HG02885 (cell line): ENCODE measurements around the gene BST1.
A peak's percentile ranks its signal among the peaks of the same experiment; 100 is the strongest.

Source experiments
- ATAC-seq: cut with Tn5 transposase; IDR thresholded peaks from one replicate; pipeline ENCODE4 v1.9.1; 2021; ENCODE audit warnings: mild to moderate bottlenecking; ENCODE audit not compliant: unreplicated experiment, poor library complexity

Gene BST1, protein sequence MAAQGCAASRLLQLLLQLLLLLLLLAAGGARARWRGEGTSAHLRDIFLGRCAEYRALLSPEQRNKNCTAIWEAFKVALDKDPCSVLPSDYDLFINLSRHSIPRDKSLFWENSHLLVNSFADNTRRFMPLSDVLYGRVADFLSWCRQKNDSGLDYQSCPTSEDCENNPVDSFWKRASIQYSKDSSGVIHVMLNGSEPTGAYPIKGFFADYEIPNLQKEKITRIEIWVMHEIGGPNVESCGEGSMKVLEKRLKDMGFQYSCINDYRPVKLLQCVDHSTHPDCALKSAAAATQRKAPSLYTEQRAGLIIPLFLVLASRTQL

DNA sequence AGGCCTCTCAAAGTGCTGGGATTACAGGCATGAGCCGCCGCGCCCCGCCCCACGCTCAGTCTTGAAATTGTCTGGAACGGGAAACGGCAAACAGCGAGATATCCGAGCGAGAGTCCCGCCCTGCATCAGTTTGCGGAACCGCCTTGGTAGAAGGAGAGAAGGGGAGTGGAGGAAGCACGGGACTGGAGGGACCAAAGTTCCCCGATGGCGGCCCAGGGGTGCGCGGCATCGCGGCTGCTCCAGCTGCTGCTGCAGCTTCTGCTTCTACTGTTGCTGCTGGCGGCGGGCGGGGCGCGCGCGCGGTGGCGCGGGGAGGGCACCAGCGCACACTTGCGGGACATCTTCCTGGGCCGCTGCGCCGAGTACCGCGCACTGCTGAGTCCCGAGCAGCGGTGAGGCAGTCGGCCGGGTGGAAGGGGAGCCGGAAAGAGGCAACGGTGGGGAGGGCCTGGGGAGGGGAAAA lies at the start of gene BST1:
BST1 (plus strand) TSS at position 125 of the 463 bp plus-strand sequence; CDS start at position 205, 80 bp downstream.
- peak; percentile 72 for ATAC-seq

DNA sequence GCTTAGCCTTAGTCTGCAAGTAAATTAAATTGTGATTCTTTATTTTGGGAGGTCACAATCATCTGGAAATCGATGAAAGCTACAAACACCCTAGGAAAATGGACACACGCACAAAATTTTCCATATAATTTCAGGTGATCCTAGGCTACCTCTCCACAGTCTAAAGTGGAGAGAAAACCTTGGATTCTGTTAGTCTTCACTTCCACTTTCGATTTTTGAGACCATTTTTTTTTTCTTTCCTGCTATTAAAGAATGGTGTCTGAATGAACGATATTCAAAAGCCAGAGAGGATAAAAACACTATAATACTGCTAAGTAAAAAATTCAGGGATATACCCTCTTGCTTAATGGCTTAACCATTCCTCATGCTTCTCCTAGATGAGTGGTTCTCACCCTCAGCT lies 49.4 kb upstream of the BST1 start:
- no peak for ATAC-seq

DNA sequence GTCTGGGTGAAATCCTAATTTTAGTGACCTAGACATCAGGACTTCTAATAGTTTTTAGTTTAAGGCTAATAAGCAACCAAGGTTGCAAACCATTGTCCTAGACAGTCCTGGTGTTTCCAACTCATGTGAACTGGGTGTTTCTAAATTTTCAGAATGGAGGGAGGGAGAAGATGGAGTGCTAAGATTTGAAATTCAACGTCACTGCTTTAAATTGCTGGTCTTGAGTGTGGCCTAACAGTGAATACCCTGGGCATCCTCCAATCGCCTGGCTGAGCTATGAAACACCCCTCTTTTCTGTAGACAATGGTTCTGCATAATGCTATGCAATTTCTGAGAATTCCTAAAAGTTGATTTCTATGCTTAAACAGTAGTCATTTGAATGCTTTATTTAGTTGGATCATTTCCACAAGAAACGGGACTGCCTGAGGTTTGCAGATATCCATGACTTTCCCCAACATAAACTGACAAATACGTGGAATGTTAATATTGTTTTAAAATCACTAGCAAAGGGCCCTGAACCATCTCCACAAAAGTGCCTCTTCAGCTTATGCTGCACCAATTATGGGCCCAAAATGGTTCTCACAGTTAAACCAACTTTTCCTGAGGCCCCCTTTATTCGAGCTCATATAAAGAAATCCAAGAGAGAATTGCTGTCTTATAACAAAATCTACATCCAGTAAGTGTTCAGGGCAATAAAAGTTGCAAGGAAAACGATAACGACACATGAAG lies 48.8 kb upstream of the BST1 start:
- peak; percentile 27 for ATAC-seq

DNA sequence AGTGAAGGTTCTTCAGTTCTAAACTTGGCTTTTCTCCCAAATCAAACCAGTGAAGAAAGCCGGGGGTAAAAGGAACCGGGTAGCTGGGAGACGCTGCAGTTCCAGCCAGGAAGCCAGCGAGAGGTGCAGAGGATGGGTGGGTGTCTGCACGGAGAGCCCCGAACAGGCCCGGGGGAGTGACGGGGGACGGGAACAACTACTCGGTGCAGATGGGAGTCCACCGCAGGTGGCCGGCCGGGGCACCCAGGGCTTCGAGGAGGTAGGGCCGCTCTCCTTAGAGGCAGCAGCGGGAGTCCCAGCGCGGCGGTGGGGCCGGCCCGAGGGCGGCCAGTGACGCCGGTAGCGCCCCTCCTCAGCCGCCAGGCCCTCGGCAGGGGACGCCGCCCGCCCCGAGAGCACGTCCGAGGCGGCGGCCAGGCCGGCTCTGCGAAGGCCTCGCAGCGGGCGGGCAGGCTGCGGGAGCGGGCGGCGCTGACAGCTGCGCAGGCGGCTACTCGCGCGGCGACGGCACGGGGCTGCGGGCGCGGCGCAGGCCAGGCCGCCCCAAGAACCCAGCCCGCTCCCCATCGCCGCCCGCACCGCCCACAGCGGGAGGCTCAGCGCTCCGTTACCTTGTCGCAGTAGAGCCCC lies 48.2 kb upstream of the BST1 start:
- peak; percentile 52 for ATAC-seq

DNA sequence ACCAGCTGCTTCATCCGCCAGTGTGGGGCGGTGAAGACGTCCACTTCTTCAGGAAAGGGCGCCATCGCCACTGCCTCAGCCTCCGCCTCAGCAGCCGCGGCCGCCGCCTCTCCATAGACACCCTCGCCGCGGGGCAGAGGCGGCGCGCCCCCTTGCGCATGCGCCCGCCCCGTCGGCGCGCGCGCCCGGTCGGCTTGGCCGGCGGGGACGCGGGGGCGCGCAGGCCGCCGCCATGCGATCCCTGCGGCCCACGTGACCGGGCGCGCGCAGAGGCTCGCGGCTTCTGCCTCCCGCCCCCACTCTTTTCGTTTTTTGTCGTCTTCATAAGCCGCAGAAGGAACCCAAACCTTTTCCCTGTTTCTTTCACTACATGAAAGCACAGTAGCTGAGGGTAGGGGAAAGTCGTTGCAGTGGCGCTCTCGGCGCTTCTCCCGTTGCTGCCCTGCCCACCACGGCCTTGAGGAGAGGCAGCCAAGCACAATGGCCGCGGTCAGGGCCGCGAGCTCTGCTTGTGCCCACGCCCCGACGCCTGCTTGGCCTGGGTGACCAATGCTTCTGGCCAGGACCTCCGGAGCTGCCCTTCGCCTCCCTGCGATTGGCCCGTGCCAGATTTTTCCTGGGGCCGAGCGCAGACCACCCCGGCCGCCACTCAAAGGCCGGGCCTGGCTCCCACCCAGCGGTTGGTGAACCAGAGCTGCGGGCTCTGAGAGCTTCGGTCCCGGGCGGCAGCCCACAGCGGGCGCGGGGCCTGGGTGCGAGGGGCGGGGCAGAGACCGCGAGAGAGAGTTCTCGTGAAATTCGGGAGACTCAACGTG lies 47.4 kb upstream of the BST1 start, which contains the start of gene FBXL5:
FBXL5 (minus strand) TSS at position 135 of the 815 bp plus-strand sequence; CDS start at position 65, 70 bp downstream.
- peak; percentile 72 for ATAC-seq

DNA sequence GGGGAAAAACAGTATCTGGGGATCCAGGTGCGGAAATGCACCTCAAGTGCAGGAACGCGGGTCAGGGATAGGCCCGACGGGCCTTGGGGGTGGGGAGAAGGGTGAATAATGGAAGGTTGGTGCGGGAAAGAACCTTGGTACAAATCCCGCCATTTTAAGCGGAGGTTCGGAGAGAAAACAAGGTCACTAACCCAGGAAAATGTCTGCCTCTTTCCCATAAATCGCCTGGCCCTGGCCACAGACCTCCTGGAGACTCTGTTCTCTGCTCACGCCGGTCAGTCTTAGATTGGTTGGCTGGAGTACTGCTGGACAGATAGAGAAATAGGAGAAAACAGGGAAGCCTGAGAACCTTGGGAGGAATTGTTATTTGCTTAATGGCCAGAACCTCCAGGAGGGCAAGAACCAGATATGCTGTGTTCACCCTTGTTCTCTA lies 46.8 kb upstream of the BST1 start:
- ATAC-seq = no peak

DNA sequence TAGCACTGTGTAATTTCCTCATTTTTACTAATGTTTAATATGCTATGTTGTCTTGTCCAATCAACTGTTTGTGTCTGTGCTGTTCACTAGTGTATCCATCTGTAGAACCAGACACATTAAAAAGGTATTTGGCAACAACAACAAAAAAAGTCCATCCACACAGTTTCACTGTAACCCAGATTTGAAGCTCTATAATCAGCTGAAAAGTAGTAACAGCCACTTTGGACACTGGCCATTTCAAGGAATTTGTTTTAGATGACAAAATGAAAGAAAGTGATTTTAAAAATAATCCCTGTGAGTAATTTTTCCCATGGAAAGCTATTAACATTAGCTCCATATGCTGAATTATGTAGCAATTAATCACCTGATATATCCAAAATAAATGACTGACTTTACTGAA lies 45.5 kb upstream of the BST1 start:
- no peak for ATAC-seq

DNA sequence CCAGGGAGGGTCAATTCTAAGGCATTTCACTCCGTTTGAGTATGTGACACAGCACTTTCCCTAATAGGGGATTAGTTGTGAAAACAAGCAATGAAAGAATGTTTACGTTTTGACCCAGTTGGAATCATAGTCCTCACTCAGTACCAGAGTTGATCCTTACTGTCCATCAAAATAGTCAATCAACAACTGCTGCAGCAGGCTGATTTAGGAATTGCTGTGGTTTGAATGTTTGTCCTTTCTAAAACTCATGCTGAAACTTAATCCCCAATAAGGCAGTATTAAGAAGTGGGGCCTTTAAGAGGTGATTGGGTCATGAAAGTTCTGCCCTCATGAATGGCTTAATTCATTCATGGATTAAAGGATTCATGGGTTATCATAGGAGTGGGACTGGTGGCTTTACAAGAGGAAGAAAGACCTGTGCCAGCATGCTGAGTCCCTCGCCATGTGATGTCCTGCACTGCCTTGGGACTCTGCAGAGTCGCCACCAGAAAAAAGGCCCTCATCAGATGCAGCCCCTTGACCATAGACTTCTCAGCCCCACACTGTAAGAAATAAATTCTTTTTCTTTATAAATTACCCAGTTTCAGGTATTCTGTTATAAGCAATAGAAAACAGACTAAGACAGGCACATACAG lies 44.6 kb upstream of the BST1 start:
- ATAC-seq = no peak

DNA sequence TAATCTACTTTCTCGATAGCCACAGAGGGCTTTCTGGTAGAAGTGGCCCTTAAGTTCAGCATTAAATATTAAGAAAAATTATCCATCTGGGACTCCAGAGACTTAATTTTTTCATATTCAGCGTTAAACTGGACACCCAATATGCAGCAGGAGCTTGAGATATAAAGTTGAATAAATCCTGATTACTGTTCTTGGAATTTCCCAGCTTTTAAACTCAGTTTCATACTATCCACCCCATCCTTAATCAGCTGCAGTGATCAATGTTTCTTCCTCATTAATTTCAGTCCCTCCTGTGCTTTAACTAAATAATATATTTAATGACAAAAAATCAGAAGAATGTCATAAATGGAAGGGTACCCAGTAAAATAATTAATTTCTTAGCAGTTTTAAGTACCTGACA lies 44.1 kb upstream of the BST1 start:
- ATAC-seq = no peak

DNA sequence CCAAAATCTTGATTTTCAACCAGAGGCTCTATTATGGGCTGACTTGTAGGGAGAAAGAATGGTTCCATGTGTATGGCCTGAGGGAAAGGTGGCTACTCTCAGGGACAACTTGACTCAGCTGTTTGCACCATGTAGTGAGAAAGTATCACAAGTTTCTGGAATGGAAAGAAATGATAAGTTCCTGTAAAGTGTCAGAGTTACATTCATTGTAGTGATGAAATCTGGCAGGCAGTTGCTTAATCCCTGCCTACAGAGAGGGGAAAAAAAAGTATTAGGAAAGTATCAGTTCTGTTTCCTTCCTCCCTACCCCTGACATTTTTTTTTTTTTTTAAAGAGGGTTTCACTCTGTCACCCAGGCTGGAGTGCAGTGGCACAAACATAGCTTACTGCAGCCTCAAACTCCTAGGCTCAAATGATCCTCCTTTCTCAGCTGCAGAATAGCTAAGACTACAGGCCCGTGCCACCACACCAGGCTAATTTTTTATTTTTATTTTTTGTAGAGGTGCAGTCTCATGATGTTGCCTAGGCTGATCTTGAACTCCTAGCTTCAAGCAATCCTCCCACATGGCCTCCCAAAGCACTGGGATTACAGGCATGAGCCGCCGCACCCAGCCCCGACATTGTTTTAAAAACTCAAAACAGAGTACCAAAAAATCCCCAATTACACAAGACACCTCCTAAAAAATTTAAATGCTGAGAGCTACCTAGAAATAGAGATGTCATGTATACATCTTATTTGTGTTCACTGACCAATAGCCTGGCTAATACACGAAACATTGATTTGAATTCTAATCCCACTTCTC lies 42.9 kb upstream of the BST1 start:
- no peak for ATAC-seq

DNA sequence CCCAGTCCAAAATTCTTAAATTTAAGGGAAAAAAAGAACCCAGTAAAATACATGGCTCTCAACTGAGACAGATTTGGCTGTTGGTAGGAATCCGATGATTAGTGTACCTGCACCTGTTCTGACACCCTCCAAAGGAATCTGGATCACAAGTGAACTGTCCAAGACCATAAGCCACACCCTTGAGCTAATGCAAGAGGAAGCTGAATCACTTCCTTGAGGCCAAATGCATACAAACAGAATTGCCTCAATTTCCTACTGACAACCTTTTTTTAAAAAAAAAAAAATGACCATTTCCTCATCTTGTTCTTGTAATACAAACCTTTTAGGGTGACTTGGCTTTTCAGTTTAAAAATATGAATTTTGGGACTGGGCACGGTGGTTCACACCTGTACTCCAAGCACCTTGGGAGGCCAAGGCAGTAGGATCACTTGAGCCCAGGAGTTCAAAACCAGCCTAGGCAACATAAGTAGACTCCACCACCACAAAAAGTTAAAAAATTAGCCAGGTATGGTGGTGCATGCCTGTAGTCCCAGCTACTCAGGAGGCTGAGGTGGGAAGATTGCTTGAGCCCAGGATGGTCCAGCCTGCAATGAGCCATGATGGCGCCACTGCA lies 37.0 kb upstream of the BST1 start:
- no peak for ATAC-seq

DNA sequence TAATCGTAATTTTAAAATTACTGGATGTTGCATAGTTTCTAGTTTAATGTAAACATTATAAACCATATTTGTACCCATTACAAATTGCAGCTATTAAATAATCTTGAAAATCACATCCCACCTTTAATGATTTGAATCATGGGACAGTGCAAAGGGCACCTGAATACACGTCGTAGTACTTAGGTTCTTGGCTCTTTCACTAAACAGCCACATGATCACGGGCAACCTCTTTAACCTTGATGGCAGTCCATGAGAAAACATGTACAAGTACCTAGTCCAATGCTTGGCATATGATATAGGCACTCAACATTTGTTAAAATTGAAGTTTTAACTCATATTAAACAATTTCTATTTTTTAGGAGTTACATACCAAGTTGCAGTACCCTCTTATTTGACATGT lies 35.9 kb upstream of the BST1 start:
- ATAC-seq = no peak

DNA sequence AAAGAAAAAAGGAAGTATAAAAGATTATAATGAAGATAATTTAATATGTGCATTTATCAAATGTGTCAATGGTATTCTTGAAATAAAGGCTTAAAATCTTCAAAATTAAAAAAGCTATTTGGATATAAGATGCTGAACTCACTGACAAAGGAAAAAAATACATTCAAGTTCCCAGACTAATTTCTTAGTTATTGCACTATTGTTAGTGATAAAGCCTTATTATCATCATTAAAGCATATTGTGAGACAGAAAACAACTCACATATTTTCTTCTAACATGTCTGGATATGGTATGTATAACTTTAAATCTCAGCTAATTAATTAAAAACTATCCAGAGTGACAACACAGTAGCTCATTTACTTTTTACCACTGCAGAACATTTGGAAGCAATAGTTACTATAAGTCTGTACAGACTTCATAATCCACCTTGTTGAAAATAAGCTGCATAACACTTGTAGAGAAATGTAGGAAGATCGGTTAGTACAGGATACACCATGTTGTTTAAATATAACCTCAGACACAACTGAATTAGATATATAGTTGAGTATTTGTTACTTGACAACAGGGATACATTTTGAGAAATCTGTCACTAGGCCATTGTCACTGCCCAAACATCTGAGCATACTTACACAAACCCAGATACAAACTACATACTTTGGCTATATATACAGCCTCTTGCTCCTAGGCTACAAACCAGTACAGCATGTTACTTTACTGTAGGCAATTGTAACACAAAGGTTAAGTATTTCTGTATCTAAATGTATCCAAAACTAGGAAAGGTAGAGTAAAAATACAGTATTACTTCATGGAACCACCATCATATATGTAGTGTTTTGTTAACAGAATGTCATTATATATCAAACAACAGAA lies 34.1 kb upstream of the BST1 start:
- no peak for ATAC-seq

DNA sequence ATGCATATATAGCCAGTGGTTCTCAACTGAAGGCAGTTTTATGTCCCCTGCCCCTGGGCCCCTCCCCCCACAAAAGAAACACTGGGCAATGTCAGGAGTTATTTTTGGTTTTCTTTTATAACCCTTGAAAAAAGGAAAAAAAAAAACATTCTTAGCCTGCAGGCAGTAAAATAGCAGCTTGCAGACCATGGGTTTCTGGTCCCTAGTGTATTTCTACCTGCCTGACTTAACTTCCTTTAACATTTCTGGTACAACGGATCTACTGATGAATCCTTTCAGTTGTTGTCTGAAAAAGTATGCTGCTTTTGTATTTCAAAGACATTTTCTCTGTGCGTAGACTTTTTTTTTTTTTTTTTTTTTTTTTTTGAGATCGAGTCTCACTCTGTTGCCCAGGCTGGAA lies 32.3 kb upstream of the BST1 start:
- ATAC-seq = no peak

DNA sequence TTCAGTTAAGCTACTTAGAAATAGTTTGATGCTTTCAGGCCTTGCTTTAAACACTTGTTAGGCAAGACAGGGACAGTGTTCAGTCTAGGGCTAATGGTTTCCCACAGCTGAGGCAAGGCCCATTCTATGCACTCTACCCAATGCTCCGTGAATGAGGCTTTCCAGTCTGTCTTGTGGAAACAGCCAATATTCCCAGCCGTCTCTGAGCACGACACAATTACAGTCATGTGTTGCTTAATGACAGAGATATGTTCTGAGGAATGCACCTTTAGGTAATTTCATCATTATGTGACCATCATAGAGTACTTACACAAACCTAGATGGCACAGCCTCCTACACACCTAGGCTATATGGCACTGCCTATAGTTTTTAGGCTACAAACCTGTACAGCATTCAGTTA lies 30.8 kb upstream of the BST1 start:
- ATAC-seq = no peak

DNA sequence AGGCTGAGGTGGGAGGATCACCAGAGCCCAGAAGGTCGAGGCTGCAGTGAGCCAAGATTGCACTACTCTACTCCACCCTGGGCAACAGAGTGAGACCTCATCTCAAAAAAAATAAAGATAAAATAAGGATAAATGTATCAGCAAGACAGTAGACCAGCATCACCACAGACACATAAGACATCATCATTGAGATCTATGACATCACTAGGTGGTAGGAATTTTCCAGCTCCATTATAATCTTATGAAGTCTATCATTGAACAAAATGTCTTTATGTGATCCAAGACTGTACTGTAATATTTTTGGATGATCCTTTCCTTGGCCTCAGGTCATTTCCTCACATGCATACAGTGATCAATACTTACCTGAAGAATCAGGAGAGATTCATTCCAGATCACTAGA lies 29.5 kb upstream of the BST1 start:
- no peak for ATAC-seq

DNA sequence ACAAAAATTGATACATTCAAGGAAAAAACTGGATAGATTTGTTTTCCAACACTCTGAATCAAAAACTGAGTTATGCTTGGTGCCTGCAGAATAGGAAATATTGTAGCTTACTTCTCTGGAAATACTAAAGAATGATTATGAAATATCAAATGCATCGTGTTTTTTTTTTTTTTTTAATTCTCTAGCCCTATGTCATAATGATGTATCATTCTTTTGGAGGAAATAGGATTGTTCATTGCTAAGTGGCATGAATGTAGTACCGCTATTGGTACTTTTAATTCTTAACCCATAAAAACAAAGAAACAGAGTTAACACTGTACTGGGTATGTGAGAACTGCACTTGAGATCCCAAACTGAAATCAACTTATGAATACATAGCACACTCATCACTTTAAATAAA lies 28.8 kb upstream of the BST1 start:
- no peak for ATAC-seq

DNA sequence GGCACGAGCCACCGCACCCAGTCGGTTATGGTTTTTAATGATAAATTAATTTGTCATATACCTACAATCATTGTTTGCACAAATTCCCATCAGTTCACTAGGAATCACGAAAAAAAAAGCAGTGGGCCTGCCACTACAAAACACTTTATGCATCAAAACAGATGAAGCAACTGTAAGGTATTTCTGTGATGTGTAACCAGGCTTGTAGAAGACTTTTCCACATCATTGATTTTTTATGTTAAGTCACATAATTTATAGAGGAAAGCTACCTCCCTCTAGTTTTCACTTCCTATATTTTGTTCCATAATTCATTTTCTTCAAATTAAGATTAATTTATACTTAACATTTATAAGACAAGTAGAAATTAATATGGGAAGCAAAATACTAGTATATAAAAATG lies 27.9 kb upstream of the BST1 start:
- ATAC-seq = no peak
